OCI-LY7 (cell line): Measurements from ENCODE around the gene STMN1. TPM values are rescaled to one million over a fixed set of nuclear protein-coding genes. Genes with fewer than 3 reads are reported as not detected.

Source experiments
- BruUV-seq: library from RNA; stranded (reverse); fragments of 400-500 nt; replicated peaks from 2 replicates; lab custom pipeline; 2021; lab: Mats Ljungman, UMichigan
- CTCF ChIA-PET: fragments of 300-600 bp; sonication (Branson Sonifier 250); formaldehyde crosslinking; loops from one replicate; lab custom pipeline; 2022; ENCODE audit warnings: antibody characterized with exemption; ENCODE audit not compliant: unreplicated experiment; lab: Charles Lee
- POLR2A ChIA-PET: fragments of 300-600 bp; sonication (Branson Sonifier 250); formaldehyde crosslinking; loops from one replicate; lab custom pipeline; 2022; ENCODE audit warnings: antibody characterized with exemption; lab: Charles Lee
- DNase-seq: peaks from one replicate; pipeline ENCODE4 v3.0.0-alpha.2; 2015; ENCODE audit warnings: low spot score
- H2AFZ ChIP-seq: fragments of 200-600 bp; sonication (generic), shearing (Covaris generic); 2 replicates; pipeline ENCODE4 v1.6.1; 2014; ENCODE audit warnings: mild to moderate bottlenecking, antibody characterized with exemption, low read length, moderate library complexity
- H3K27ac ChIP-seq: fragments of 200-600 bp; sonication (generic); 2 replicates; pipeline ENCODE4 v1.5.1; 2014; ENCODE audit warnings: mixed run types, low read depth, mild to moderate bottlenecking, moderate library complexity, low read length, inconsistent platforms; ENCODE audit not compliant: poor library complexity, severe bottlenecking
- H3K36me3 ChIP-seq: fragments of 200-600 bp; sonication (generic); 2 replicates; pipeline ENCODE4 v1.6.1; 2014; ENCODE audit warnings: mild to moderate bottlenecking, antibody characterized with exemption, low read length, moderate library complexity, mixed read lengths; ENCODE audit not compliant: insufficient read depth
- H3K4me1 ChIP-seq: fragments of 200-600 bp; sonication (generic); 2 replicates; pipeline ENCODE4 v1.5.1; 2014; ENCODE audit warnings: mild to moderate bottlenecking, low read length; ENCODE audit not compliant: insufficient read depth, poor library complexity, severe bottlenecking
- H3K4me2 ChIP-seq: fragments of 200-600 bp; sonication (generic); 2 replicates; pipeline ENCODE4 v1.6.1; 2014; ENCODE audit warnings: mild to moderate bottlenecking, low read length
- H3K4me3 ChIP-seq: fragments of 200-600 bp; sonication (generic); 2 replicates; pipeline ENCODE4 v1.5.1; 2014; ENCODE audit warnings: mild to moderate bottlenecking, low read depth, low read length; ENCODE audit not compliant: poor library complexity, severe bottlenecking
- H3K79me2 ChIP-seq: fragments of 200-600 bp; sonication (generic); 2 replicates; pipeline ENCODE4 v1.6.1; 2016; ENCODE audit warnings: low read depth, mild to moderate bottlenecking, low read length, moderate library complexity, mixed read lengths; ENCODE audit not compliant: insufficient read depth
- H3K9me2 ChIP-seq: fragments of 200-600 bp; sonication (generic); 2 replicates; pipeline ENCODE4 v1.6.1; 2016; ENCODE audit warnings: mild to moderate bottlenecking, low read length, mixed read lengths; ENCODE audit not compliant: insufficient read depth
- H3K9me3 ChIP-seq: fragments of 200-600 bp; sonication (generic); 2 replicates; pipeline ENCODE4 v1.6.1; 2014; ENCODE audit warnings: mild to moderate bottlenecking, mixed run types, low read length, mixed read lengths
- H4K20me1 ChIP-seq: fragments of 200-600 bp; sonication (generic); 2 replicates; pipeline ENCODE4 v1.6.1; 2014; ENCODE audit warnings: mild to moderate bottlenecking, antibody characterized with exemption, low read length, moderate library complexity, mixed read lengths; ENCODE audit not compliant: insufficient read depth
- CTCF ChIP-seq: fragments of 200-600 bp; sonication (generic); conservative IDR thresholded peaks from 2 replicates; pipeline ENCODE4 v1.5.1; 2014; ENCODE audit warnings: mild to moderate bottlenecking, antibody characterized with exemption, low read length, moderate library complexity, mixed read lengths
- EZH2phosphoT487 ChIP-seq: fragments of 200-600 bp; sonication (generic); IDR thresholded peaks from 2 replicates; pipeline ENCODE4 v1.6.1; 2018; ENCODE audit warnings: low read depth, borderline replicate concordance, mild to moderate bottlenecking, mixed run types, antibody characterized with exemption, low read length, moderate library complexity, mixed read lengths
- intact Hi-C: fragments of 100-400 bp; cut with micrococcal nuclease; formaldehyde crosslinking; loops from one replicate; pipeline ENCODE4 v1.10.0; 2022; ENCODE audit not compliant: unreplicated experiment
- total RNA-seq, 2 experiments: library from RNA; depleted of rRNA in 1 of 2; stranded (reverse); fragments of >200 nt in 1 of 2; shearing (Covaris generic) in 1 of 2; gene quantifications; 2 replicates each; pipeline ENCODE4 v1.2.3, GENCODE V29; 2014 to 2022

STMN1 gene
- total RNA-seq, 2 experiments from 2014 or later: 730 to 847 TPM

- no peak for DNase-seq
- H3K27ac ChIP-seq: no peak overlapping the region
- ChIA-PET POLR2A (no interaction called here), CTCF (no interaction called here)
- no peaks in the 10 kb centered on the region for H3K79me2 ChIP-seq
- no peak overlapping the region for H3K4me2 ChIP-seq
- intact Hi-C loops: no loop called here
- no peak overlapping the region for H3K4me3 ChIP-seq
- no peaks in the 10 kb centered on the region for H3K9me3 ChIP-seq
- H3K36me3 ChIP-seq: no peaks in the 10 kb centered on the region
- no peak overlapping the region for H2AFZ ChIP-seq
- BruUV-seq: no TSS peak
- H3K9me2 ChIP-seq: no peaks in the 10 kb centered on the region
- no peaks in the 10 kb centered on the region for H4K20me1 ChIP-seq
- TF ChIP-seq EZH2phosphoT487 (no peak), CTCF (no peak)
- H3K4me1 ChIP-seq: peaks cover 2% of the 10 kb centered on the region
Observed at GRCh38 chr1:25932321-25932720, 26.1 kb upstream of the STMN1 start.

- TF ChIP-seq CTCF (no peak), EZH2phosphoT487 (no peak)
- H3K4me1 ChIP-seq: peaks cover 2% of the 10 kb centered on the region
- no TSS peak for BruUV-seq
- no peak overlapping the region for H3K4me2 ChIP-seq
- no peak overlapping the region for H3K27ac ChIP-seq
- no peaks in the 10 kb centered on the region for H3K9me2 ChIP-seq
- no peaks in the 10 kb centered on the region for H3K36me3 ChIP-seq
- DNase-seq: no peak
- ChIA-PET POLR2A (no interaction called here), CTCF (no interaction called here)
- H2AFZ ChIP-seq: no peak overlapping the region
- no peak overlapping the region for H3K4me3 ChIP-seq
- no peaks in the 10 kb centered on the region for H3K9me3 ChIP-seq
- no peaks in the 10 kb centered on the region for H4K20me1 ChIP-seq
- no peaks in the 10 kb centered on the region for H3K79me2 ChIP-seq
- intact Hi-C loops: no loop called here
Observed at GRCh38 chr1:25929016-25929415, 22.8 kb upstream of the STMN1 start.

- DNase-seq: peak; percentile 14
- Histone ChIP-seq H3K9me3 (no peaks in the 10 kb centered on the region), H4K20me1 (no peaks in the 10 kb centered on the region), H3K4me1 (peaks cover 2% of the 10 kb centered on the region), H3K79me2 (no peaks in the 10 kb centered on the region), H3K36me3 (no peaks in the 10 kb centered on the region), H2AFZ (no peak overlapping the region), H3K27ac (no peak overlapping the region), H3K9me2 (no peaks in the 10 kb centered on the region), H3K4me2 (no peak overlapping the region), H3K4me3 (no peak overlapping the region)
- no TSS peak for BruUV-seq
- ChIA-PET POLR2A (no interaction called here), CTCF (no interaction called here)
- no peak for TF ChIP-seq EZH2phosphoT487
- no peak for TF ChIP-seq CTCF
- intact Hi-C loops: no loop called here
Observed at GRCh38 chr1:25927521-25928265, 21.5 kb upstream of the STMN1 start.
